Activated naive CD8-positive, alpha-beta T cell treated with anti-CD3 and anti-CD28 coated beads for 36 hours (primary cell): Measurements from ENCODE around the gene PDP2. TPM values are rescaled to one million over a fixed set of nuclear protein-coding genes. Genes with fewer than 3 reads are reported as not detected.

ENCODE experiments used
- DNase-seq: peaks from one replicate; pipeline ENCODE4 v3.0.0; 2021
- H3K27ac Mint-ChIP-seq: one replicate; pipeline ENCODE4 v1.8.0; 2022; ENCODE audit warnings: mild to moderate bottlenecking, moderate library complexity, mixed read lengths
- H3K27me3 Mint-ChIP-seq: one replicate; pipeline ENCODE4 v1.8.0; 2022; ENCODE audit warnings: mild to moderate bottlenecking, mixed read lengths
- H3K36me3 Mint-ChIP-seq: one replicate; pipeline ENCODE4 v1.8.0; 2021; ENCODE audit warnings: mild to moderate bottlenecking, mixed read lengths
- H3K4me1 Mint-ChIP-seq: one replicate; pipeline ENCODE4 v1.8.0; 2021; ENCODE audit warnings: mixed read lengths
- H3K4me3 Mint-ChIP-seq: one replicate; pipeline ENCODE4 v1.8.0; 2022; ENCODE audit warnings: mild to moderate bottlenecking, moderate library complexity, mixed read lengths
- H3K9me3 Mint-ChIP-seq: one replicate; pipeline ENCODE4 v1.8.0; 2022; ENCODE audit warnings: mixed read lengths
- total RNA-seq, 2 experiments: library from RNA; stranded (reverse); gene quantifications; one replicate each; pipeline ENCODE4 v1.2.3, GENCODE V29; 2021

Gene PDP2
- total RNA-seq, 2 experiments from 2014 or later: 25.5 to 25.9 TPM

- no peak for DNase-seq
- H3K36me3 Mint-ChIP-seq: no peaks in the 10 kb centered on the region
- H3K4me3 Mint-ChIP-seq: no peak overlapping the region
- H3K9me3 Mint-ChIP-seq: no peaks in the 10 kb centered on the region
- H3K4me1 Mint-ChIP-seq: peaks cover 6% of the 10 kb centered on the region
- no peak overlapping the region for H3K27ac Mint-ChIP-seq
- peaks cover 38% of the 10 kb centered on the region for H3K27me3 Mint-ChIP-seq
Measured at GRCh38 chr16:66847533-66848067, 32.7 kb upstream of the PDP2 start.

DNA sequence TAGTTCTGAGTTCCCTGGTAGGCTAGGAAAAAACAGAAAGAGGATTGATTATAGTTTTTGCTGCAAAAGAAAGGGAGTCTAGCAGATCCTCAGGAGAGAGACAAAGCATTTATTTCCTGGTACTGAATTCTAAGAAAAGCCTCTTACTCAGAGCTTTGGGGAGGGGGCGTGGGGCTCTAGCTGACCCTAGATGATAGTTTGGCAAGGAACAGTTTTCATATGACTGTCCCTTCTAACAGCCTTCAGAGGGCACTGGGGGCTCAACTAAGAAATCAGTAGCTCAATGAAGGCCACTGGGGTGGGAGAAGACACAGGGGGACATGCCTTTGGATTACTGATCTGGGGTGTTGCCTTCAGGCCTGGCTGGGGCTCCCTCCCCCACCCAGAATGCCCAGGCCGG is 32.1 kb upstream of the PDP2 start:
- no peaks in the 10 kb centered on the region for H3K36me3 Mint-ChIP-seq
- H3K27me3 Mint-ChIP-seq: peaks cover 32% of the 10 kb centered on the region
- H3K4me1 Mint-ChIP-seq: peaks cover 6% of the 10 kb centered on the region
- H3K4me3 Mint-ChIP-seq: no peak overlapping the region
- H3K27ac Mint-ChIP-seq: no peak overlapping the region
- no peak for DNase-seq
- no peaks in the 10 kb centered on the region for H3K9me3 Mint-ChIP-seq

DNA sequence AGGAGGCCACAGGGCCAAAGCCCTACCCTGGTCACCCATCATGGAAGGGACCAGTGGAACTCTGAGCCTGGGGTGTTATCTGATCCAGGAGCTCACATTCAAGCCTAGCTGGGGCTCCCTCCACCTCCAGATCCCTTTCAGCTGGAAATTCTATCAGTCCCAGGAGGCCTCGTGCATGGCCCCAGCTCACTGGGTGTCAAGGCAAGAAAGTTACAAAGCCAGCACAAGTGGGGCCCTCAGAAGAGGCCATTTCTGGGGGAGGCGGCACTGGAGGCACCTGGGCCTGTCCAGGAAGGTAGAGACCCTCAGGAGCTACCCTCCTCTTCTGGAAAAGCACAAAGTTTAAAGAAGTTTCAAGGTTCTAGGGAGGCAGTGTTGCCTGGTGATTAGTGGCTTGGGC is 31.3 kb upstream of the PDP2 start:
- no peaks in the 10 kb centered on the region for H3K9me3 Mint-ChIP-seq
- DNase-seq: no peak
- H3K27me3 Mint-ChIP-seq: peaks cover 24% of the 10 kb centered on the region
- H3K36me3 Mint-ChIP-seq: no peaks in the 10 kb centered on the region
- no peak overlapping the region for H3K27ac Mint-ChIP-seq
- peaks cover 6% of the 10 kb centered on the region for H3K4me1 Mint-ChIP-seq
- no peak overlapping the region for H3K4me3 Mint-ChIP-seq

DNA sequence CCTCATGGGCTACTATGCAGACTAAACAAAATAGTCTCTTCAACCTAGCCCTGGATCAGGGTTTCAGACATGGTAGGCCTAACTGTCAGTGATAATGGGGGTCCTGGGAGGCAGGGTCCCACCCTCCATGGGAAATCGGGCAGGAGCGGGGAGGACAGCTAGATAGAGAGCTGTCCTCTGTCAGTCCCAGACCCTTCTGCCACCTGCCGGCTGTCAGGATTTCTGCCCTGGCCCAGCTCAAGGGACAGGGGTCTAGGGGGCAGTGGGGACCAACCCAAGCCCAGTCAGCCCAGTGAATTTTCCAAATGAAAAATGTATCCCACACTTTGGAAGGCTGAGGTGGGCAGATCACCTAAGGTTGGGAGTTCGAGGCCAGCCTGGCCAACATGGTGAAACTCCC is 30.8 kb upstream of the PDP2 start:
- Mint-ChIP-seq H3K27me3 (peaks cover 22% of the 10 kb centered on the region), H3K36me3 (no peaks in the 10 kb centered on the region), H3K4me3 (no peak overlapping the region), H3K4me1 (peaks cover 6% of the 10 kb centered on the region), H3K27ac (no peak overlapping the region), H3K9me3 (no peaks in the 10 kb centered on the region)
- DNase-seq: no peak

DNA sequence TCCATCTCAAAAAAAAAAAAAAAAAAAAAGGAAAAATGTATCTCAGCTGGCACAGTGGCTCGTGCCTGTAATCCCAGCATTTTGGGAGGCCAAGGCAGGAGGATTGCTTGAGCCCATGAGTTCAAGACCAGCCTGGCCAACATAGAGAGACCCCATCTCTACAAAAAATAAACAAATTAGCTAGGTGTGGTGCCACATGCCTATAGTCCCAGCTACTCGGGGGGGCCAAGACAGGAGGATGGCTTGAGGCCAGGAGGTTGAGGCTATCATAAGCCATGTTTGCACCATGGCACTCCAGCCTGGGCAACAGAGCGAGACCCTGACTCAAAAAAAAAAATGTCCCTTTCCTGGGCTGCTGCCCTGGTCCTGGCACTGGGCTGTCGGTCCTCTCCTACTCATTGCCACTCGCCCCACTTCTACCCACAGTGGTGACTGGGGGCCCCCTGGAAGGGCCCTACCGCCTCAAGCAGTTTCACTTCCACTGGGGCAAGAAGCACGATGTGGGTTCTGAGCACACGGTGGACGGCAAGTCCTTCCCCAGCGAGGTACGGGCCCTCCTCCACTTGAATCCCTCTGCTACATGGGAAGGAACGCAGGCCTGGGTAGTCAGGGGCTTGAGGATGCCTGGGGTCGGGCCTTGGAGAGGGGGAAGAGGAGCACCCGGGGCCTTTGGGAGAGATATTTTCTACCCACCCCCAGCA is 30.1 kb upstream of the PDP2 start:
- H3K4me1 Mint-ChIP-seq: peaks cover 6% of the 10 kb centered on the region
- H3K36me3 Mint-ChIP-seq: no peaks in the 10 kb centered on the region
- no peak overlapping the region for H3K4me3 Mint-ChIP-seq
- no peak for DNase-seq
- no peak overlapping the region for H3K27ac Mint-ChIP-seq
- H3K9me3 Mint-ChIP-seq: no peaks in the 10 kb centered on the region
- H3K27me3 Mint-ChIP-seq: peaks cover 17% of the 10 kb centered on the region

DNA sequence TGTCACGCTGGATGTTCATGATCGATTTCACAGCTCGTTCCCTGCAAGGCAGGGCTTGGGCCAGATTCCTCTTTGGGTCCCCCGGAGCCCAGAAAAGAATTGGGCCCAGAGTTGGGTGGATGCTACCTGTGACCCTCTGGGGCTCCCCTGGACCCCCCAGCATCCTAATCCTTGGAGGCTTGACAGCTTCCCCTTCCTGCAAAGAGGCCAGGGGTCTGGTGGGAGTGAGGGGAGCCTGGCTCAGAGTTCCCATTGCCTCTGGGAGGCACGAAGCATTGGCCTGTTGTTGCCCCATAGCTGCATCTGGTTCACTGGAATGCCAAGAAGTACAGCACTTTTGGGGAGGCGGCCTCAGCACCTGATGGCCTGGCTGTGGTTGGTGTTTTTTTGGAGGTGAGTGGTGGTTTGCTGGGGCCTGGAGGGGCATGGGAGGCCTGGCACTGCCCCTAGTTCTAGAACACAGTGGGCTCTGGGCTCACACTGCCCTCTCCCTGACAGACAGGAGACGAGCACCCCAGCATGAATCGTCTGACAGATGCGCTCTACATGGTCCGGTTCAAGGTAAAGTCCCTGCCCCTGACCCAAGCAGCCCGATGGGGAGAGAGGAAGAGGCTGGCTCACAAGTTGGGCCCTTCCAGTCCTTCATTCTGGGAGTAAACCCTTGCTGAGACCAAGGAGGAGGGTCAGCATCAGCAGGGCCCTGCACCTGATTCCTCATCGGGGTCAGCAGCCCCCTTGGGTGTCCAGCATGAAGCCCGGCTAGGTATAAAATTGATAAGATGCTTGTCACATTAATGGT is 28.9 kb upstream of the PDP2 start:
- H3K27me3 Mint-ChIP-seq: peaks cover 6% of the 10 kb centered on the region
- DNase-seq: no peak
- H3K27ac Mint-ChIP-seq: no peak overlapping the region
- peaks cover 6% of the 10 kb centered on the region for H3K4me1 Mint-ChIP-seq
- no peak overlapping the region for H3K4me3 Mint-ChIP-seq
- no peaks in the 10 kb centered on the region for H3K9me3 Mint-ChIP-seq
- H3K36me3 Mint-ChIP-seq: no peaks in the 10 kb centered on the region

- H3K4me3 Mint-ChIP-seq: no peak overlapping the region
- no peak overlapping the region for H3K27ac Mint-ChIP-seq
- peaks cover under 1% of the 10 kb centered on the region for H3K27me3 Mint-ChIP-seq
- no peak for DNase-seq
- H3K9me3 Mint-ChIP-seq: no peaks in the 10 kb centered on the region
- H3K36me3 Mint-ChIP-seq: no peaks in the 10 kb centered on the region
- H3K4me1 Mint-ChIP-seq: no peaks in the 10 kb centered on the region
Measured at GRCh38 chr16:66853261-66854139, 26.8 kb upstream of the PDP2 start.

DNA sequence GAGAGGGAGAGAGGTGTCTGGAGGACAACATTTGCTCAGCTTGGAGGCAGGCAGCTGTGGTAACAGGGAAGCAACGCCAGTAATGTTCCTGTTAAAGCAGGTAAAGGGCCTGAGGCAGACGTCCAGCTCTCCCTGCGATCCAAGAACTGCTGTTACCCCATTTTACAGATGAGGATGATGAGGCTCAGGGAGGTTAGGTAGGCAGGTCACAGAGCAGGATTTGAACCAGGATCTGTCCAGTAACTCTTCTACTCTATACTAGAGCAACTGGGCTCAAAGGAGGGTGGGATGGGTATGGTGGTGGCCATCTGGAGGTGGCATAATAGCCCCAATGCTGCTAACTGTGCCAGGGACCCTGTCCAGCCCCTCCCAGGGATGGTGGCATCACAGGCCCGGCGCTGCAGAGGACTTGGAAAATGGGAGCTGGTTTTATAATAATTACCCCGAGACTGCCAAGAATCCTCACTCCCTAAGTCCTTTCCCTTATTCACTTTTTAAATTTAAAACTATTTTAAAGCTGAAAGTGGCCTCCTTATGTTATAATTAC is 24.1 kb upstream of the PDP2 start:
- DNase-seq: no peak
- H3K27ac Mint-ChIP-seq: no peak overlapping the region
- H3K36me3 Mint-ChIP-seq: no peaks in the 10 kb centered on the region
- no peaks in the 10 kb centered on the region for H3K27me3 Mint-ChIP-seq
- no peak overlapping the region for H3K4me3 Mint-ChIP-seq
- no peaks in the 10 kb centered on the region for H3K9me3 Mint-ChIP-seq
- H3K4me1 Mint-ChIP-seq: no peaks in the 10 kb centered on the region

DNA sequence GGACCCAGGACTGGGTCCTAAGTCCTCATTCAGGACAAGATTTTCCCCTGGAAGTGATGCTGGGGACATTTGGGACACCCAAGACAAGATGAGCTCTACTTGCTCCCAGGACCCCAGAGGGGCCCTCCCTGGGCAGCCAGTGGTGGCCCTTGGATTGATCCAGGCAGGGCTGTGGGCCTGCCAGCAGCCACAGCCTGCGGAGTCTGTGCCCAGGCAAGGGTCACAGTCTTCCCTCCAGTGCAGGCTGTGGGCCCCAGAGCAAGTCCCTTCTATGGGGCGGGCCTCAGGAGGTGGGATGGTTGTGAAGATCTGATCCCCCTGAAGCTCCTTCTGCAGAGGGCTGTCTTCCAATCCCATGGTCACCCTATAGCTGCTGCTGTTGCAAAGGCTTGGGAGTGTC is 23.5 kb upstream of the PDP2 start:
- Mint-ChIP-seq H3K9me3 (no peaks in the 10 kb centered on the region), H3K36me3 (no peaks in the 10 kb centered on the region), H3K27ac (no peak overlapping the region), H3K4me1 (no peaks in the 10 kb centered on the region), H3K4me3 (no peak overlapping the region), H3K27me3 (no peaks in the 10 kb centered on the region)
- no peak for DNase-seq

DNA sequence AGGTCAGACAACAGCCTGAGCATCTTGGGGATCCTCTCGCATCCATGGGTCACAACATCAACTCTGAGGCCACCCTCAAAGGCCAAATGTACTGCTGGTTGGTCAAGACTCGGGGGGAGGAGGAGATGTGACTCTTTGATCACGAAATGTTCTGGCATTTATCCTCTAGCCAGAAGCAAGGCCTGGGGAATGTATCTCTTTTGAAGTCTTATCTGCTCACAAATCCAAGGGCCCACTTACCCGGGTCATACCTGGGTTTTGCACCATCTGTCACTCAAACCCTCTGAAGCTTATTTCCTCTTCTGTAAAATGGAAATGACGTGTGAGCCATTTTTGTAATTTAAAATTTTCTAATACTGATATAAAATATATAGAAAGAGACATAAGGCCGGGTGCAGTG is 22.9 kb upstream of the PDP2 start:
- H3K4me1 Mint-ChIP-seq: no peaks in the 10 kb centered on the region
- DNase-seq: no peak
- H3K27ac Mint-ChIP-seq: no peak overlapping the region
- no peaks in the 10 kb centered on the region for H3K27me3 Mint-ChIP-seq
- H3K9me3 Mint-ChIP-seq: no peaks in the 10 kb centered on the region
- H3K36me3 Mint-ChIP-seq: no peaks in the 10 kb centered on the region
- H3K4me3 Mint-ChIP-seq: no peak overlapping the region

DNA sequence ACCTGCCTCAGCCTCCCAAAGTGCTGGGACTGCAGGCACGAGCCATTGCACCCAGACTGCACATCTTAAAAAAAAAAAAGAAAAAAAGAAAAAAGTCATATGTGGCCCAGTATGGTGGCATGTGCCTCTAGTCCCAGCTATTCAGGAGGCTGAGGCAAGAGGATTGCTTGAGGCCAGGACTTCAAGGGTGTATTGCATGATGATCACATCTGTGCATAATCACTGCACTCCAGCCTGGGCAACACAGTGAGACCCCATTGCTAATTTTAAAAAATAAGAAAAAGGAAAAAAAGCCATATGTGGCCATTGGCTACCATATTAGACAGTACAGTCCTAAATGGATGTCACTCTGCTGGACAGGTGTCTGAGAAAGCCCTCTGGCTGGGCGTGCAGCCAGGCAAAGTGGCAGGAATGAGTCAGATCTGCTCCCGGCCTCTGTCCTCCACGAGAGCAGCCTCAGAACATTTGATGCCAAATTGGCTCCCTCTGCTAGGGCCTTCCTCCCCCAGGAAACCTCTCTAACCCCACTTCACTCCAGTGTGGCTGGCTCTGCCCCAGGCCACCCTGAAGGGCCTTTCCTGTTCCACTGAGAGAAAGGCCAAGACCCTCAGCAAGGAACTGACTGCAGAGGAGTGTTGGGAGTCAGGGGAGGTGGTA is 21.4 kb upstream of the PDP2 start:
- H3K27me3 Mint-ChIP-seq: no peaks in the 10 kb centered on the region
- no peaks in the 10 kb centered on the region for H3K9me3 Mint-ChIP-seq
- no peak overlapping the region for H3K27ac Mint-ChIP-seq
- no peaks in the 10 kb centered on the region for H3K4me1 Mint-ChIP-seq
- H3K36me3 Mint-ChIP-seq: no peaks in the 10 kb centered on the region
- DNase-seq: no peak
- no peak overlapping the region for H3K4me3 Mint-ChIP-seq

- Mint-ChIP-seq H3K36me3 (no peaks in the 10 kb centered on the region), H3K27ac (no peak overlapping the region), H3K4me3 (no peak overlapping the region), H3K27me3 (no peaks in the 10 kb centered on the region), H3K4me1 (no peaks in the 10 kb centered on the region), H3K9me3 (no peaks in the 10 kb centered on the region)
- DNase-seq: no peak
Measured at GRCh38 chr16:66859397-66860068, 20.8 kb upstream of the PDP2 start.

DNA sequence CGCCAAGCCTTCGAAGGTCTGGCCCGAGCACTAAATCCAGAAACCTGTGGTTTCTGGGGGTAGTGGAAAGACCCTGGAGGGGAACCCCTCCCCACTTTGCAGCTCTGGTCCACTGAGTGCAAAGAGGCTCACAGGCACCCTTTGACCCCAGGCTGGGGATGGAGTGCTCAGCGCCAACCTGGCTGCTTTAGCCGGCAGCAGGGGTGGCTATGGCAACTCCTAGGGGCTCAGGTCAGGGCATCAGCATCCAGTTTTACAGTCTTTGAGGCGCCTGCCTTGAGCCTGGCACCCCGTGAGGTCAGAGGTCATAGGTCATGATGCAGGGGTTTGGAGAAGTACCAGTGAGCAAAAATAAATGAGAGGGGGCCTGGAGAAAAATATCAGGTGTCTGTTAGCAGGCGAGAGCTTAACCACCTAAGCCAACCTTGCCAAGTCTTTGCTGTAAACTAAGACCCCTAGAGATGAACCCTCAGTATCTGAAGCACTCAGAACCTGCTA is 18.2 kb upstream of the PDP2 start:
- DNase-seq: no peak
- H3K4me1 Mint-ChIP-seq: no peaks in the 10 kb centered on the region
- H3K27ac Mint-ChIP-seq: no peak overlapping the region
- H3K4me3 Mint-ChIP-seq: no peak overlapping the region
- H3K36me3 Mint-ChIP-seq: no peaks in the 10 kb centered on the region
- no peaks in the 10 kb centered on the region for H3K27me3 Mint-ChIP-seq
- H3K9me3 Mint-ChIP-seq: no peaks in the 10 kb centered on the region

DNA sequence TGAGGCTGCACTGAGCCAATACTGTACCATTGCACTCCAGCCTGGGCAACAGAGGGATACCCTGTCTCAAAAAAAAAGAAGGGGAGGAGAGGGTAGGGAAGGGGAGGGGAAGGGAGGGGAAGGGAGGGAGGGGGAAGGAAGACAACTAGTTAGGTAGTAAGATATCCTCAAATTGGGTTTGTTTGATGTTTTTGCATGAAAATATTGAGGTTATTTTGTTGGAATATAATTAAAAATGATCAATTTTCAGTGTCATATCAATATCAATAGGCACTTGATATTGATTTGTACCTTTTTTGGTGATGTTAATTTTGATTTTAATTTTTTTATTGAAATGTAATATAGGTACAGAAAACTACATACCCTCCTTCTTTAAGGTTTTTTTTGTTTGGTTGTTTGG is 16.6 kb upstream of the PDP2 start:
- no peak overlapping the region for H3K4me3 Mint-ChIP-seq
- DNase-seq: no peak
- no peaks in the 10 kb centered on the region for H3K9me3 Mint-ChIP-seq
- H3K36me3 Mint-ChIP-seq: no peaks in the 10 kb centered on the region
- no peak overlapping the region for H3K27ac Mint-ChIP-seq
- no peaks in the 10 kb centered on the region for H3K27me3 Mint-ChIP-seq
- H3K4me1 Mint-ChIP-seq: no peaks in the 10 kb centered on the region
